Endothelial cell of umbilical vein (primary cell): Measurements from ENCODE around the gene PPP6R1. TPM values are rescaled to one million over a fixed set of nuclear protein-coding genes. Genes with fewer than 3 reads are reported as not detected.

ENCODE experiments used
- BruUV-seq: library from RNA; stranded (reverse); fragments of 400-500 nt; replicated peaks from 2 replicates; lab custom pipeline; 2021; lab: Mats Ljungman, UMichigan
- CTCF ChIA-PET: fragments of 300-600, 350-600 bp; sonication (Branson Sonifier 250); formaldehyde crosslinking; loops from one replicate; lab custom pipeline; 2021; ENCODE audit warnings: antibody characterized with exemption, inconsistent platforms; lab: Charles Lee
- POLR2A ChIA-PET: fragments of 300-600, 350-600 bp; sonication (Branson Sonifier 250); formaldehyde crosslinking; loops from one replicate; lab custom pipeline; 2021; ENCODE audit warnings: antibody characterized with exemption, inconsistent platforms; lab: Charles Lee
- DNase-seq: peaks from one replicate; pipeline ENCODE4 v3.0.0-alpha.2; 2011; ENCODE audit warnings: low read depth, low spot score
- FAIRE-seq: peaks from 2 replicates; lab custom pipeline; 2011; peaks lifted over from hg19 to GRCh38; lab: Jason Lieb, UNC
- H2AFZ ChIP-seq: 2 replicates; pipeline ENCODE4 v1.6.0; 2012; ENCODE audit warnings: low read depth, low read length, control low read depth, inconsistent platforms
- H3K27ac ChIP-seq: 2 replicates; pipeline ENCODE4 v1.5.1; 2011; ENCODE audit warnings: low read depth, mild to moderate bottlenecking, control low read depth, low read length, moderate library complexity; ENCODE audit not compliant: insufficient read depth
- H3K27me3 ChIP-seq, 2 experiments: 2 replicates each; pipeline versions ENCODE4 v1.6.0 to v1.6.1; 2011; ENCODE audit warnings: low read length in 2 of 2, mixed read lengths in 1 of 2; ENCODE audit not compliant: control insufficient read depth in 2 of 2, insufficient read depth in 2 of 2
- H3K36me3 ChIP-seq, 2 experiments: 2 replicates in 1 of 2; 3 replicates in 1 of 2; pipeline ENCODE4 v1.5.1; 2011; ENCODE audit warnings: low read length in 2 of 2, mild to moderate bottlenecking in 1 of 2, moderate library complexity in 1 of 2; ENCODE audit not compliant: control insufficient read depth in 2 of 2, insufficient read depth in 2 of 2; ENCODE audit errors: extremely low read depth in 1 of 2
- H3K4me1 ChIP-seq: 3 replicates; pipeline ENCODE4 v1.5.1; 2011; ENCODE audit warnings: mild to moderate bottlenecking, low read length; ENCODE audit not compliant: control insufficient read depth, insufficient read depth; ENCODE audit errors: extremely low read depth
- H3K4me2 ChIP-seq: 2 replicates; pipeline ENCODE4 v1.6.1; 2011; ENCODE audit warnings: low read length, control low read depth, mixed read lengths; ENCODE audit not compliant: insufficient read depth
- H3K4me3 ChIP-seq, 3 experiments: fragments of 200-600 bp in 1 of 3; sonication (generic), shearing (Covaris generic) in 1 of 3; replicated peaks in 1 of 3; 2 replicates each; pipeline ENCODE4 v1.5.1; 2011 to 2016; ENCODE audit warnings: control low read depth in 3 of 3, low read length in 3 of 3, mild to moderate bottlenecking in 2 of 3, inconsistent platforms in 1 of 3, low read depth in 1 of 3, moderate library complexity in 1 of 3; ENCODE audit not compliant: insufficient read depth in 1 of 3
- H3K79me2 ChIP-seq: 2 replicates; pipeline ENCODE4 v1.6.0; 2012; ENCODE audit warnings: low read length, inconsistent platforms; ENCODE audit not compliant: control insufficient read depth, insufficient read depth
- H3K9ac ChIP-seq: replicated peaks from 2 replicates; pipeline ENCODE3; 2011; ENCODE audit warnings: low read length, control low read depth; ENCODE audit not compliant: insufficient read depth; ENCODE audit errors: extremely low read depth
- H3K9me1 ChIP-seq: replicated peaks from 3 replicates; pipeline ENCODE4 v1.6.0; 2011; ENCODE audit warnings: mild to moderate bottlenecking, low read length; ENCODE audit not compliant: control insufficient read depth, insufficient read depth; ENCODE audit errors: extremely low read depth
- H3K9me3 ChIP-seq: replicated peaks from 2 replicates; pipeline ENCODE4 v1.5.1; 2012; ENCODE audit warnings: low read length, inconsistent platforms; ENCODE audit not compliant: control insufficient read depth, insufficient read depth
- H4K20me1 ChIP-seq: replicated peaks from 2 replicates; pipeline ENCODE3; 2011; ENCODE audit warnings: mild to moderate bottlenecking, low read length; ENCODE audit not compliant: control insufficient read depth, insufficient read depth; ENCODE audit errors: extremely low read depth
- CTCF ChIP-seq, 2 donors: IDR thresholded peaks; 1 replicate in 1 of 2; 2 replicates in 1 of 2; pipeline ENCODE4 v1.5.1; 2011; ENCODE audit warnings: low read length in 2 of 2, mild to moderate bottlenecking in 2 of 2, moderate library complexity in 2 of 2, control low read depth in 1 of 2, inconsistent platforms in 1 of 2, low read depth in 1 of 2; ENCODE audit not compliant: insufficient read depth in 1 of 2; ENCODE audit errors: extremely low read depth in 1 of 2
- EZH2 ChIP-seq: IDR thresholded peaks from 2 replicates; pipeline ENCODE4 v1.6.1; 2012; ENCODE audit warnings: borderline replicate concordance, low read depth, mild to moderate bottlenecking, moderate library complexity, low read length, inconsistent platforms; ENCODE audit not compliant: severe bottlenecking
- FOS ChIP-seq: IDR thresholded peaks from 2 replicates; pipeline ENCODE4 v1.6.1; 2011; ENCODE audit warnings: mild to moderate bottlenecking, low read length, moderate library complexity, borderline replicate concordance; ENCODE audit not compliant: insufficient read depth
- GATA2 ChIP-seq: IDR thresholded peaks from 2 replicates; pipeline ENCODE4 v1.7.0; 2011; ENCODE audit warnings: low read depth, mild to moderate bottlenecking, moderate library complexity, mixed read lengths, low read length; ENCODE audit not compliant: insufficient read length, insufficient read depth
- JUN ChIP-seq: IDR thresholded peaks from 2 replicates; pipeline ENCODE4 v1.6.1; 2011; ENCODE audit warnings: borderline replicate concordance, low read depth; ENCODE audit not compliant: insufficient read length, insufficient read depth
- MAX ChIP-seq: IDR thresholded peaks from 2 replicates; pipeline ENCODE4 v1.6.1; 2011; ENCODE audit not compliant: insufficient read depth, insufficient read length
- MYC ChIP-seq: IDR thresholded peaks from one replicate; pipeline ENCODE4 v1.6.1; 2011; ENCODE audit warnings: mild to moderate bottlenecking, low read depth, low read length
- POLR2A ChIP-seq: IDR thresholded peaks from 2 replicates; pipeline ENCODE4 v1.6.1; 2012; ENCODE audit warnings: low read depth, mild to moderate bottlenecking, control low read depth, low read length
- POLR2AphosphoS5 ChIP-seq: IDR thresholded peaks from 2 replicates; pipeline ENCODE4 v1.6.1; 2012; ENCODE audit warnings: low read depth, mild to moderate bottlenecking, control low read depth, low read length, moderate library complexity; ENCODE audit not compliant: insufficient read depth
- dilution Hi-C: fragments of 300-500 bp; cut with MboI; formaldehyde crosslinking; loops from one replicate; pipeline ENCODE4 v1.15.0; 2019; ENCODE audit warnings: low sequenced_read_pairs; ENCODE audit not compliant: extremely low pct_ligation_motif_present
- intact Hi-C: fragments of 100-400 bp; cut with micrococcal nuclease; formaldehyde crosslinking; loops from one replicate; pipeline ENCODE4 v1.10.0; 2022
- polyA plus RNA-seq, 4 experiments: library from polyadenylated mRNA; depleted of rRNA in 3 of 4; stranded (reverse) in 3 of 4; unstranded in 1 of 4; fragments of >200 nt; gene quantifications; 2 replicates each; pipeline versions ENCODE4 v1.2.1 to v1.2.3, GENCODE V29; 2011 to 2012; ENCODE audit warnings: missing spikeins in 1 of 4
- total RNA-seq: library from RNA; stranded (reverse); gene quantifications from 2 replicates; pipeline ENCODE4 v1.2.3, GENCODE V29; 2021

Gene PPP6R1
- total and polyA plus RNA-seq, 2 donors (not counting 3 experiments of a cell fraction or from before 2014, with no cell fraction given) = 35.7 to 71.8 TPM

GRCh38 chr19:55232986-55233385, 25.8 kb downstream of the PPP6R1 start:
- Histone ChIP-seq H3K9me3 (no peaks in the 10 kb centered on the region), H3K36me3 (peaks cover 3 to 51% of the 10 kb centered on the region in 2 experiments), H3K27ac (no peak overlapping the region), H3K4me3 (no peak overlapping the region), H3K79me2 (no peaks in the 10 kb centered on the region), H3K4me2 (no peak overlapping the region), H2AFZ (no peak overlapping the region), H3K9ac (no peak overlapping the region), H4K20me1 (no peaks in the 10 kb centered on the region), H3K9me1 (no peaks in the 10 kb centered on the region), H3K4me1 (no peaks in the 10 kb centered on the region), H3K27me3 (no peaks in the 10 kb centered on the region)
- intact Hi-C loops (no loop called here), dilution Hi-C loops (no loop called here)
- no TSS peak for BruUV-seq
- DNase-seq = no peak
- no peak for TF ChIP-seq MYC
- no peak for TF ChIP-seq FOS
- no peak for TF ChIP-seq POLR2AphosphoS5
- TF ChIP-seq MAX = no peak
- TF ChIP-seq GATA2 = no peak
- no peak for TF ChIP-seq JUN
- TF ChIP-seq CTCF (IDR thresholded peaks at IDR 0.05; ENCODE audit: extremely low read depth in 1 of 2, insufficient read depth in 1 of 2, low read depth in 1 of 2, low read length in 2 of 2) = no peak
- TF ChIP-seq POLR2A = no peak
- TF ChIP-seq EZH2 = no peak
- CTCF ChIA-PET = interaction anchor here (2.1 kb wide), 1 partner anchor 92 kb away, joined by 8 read pairs; no protein-coding TSS in a partner anchor
- no peak for FAIRE-seq
- POLR2A ChIA-PET = no interaction called here
